Progenitor cell of endocrine pancreas (in vitro differentiated cells): ENCODE data around the gene OR10K1. TPM values are rescaled to one million over a fixed set of nuclear protein-coding genes. Genes with fewer than 3 reads are reported as not detected.

Experiments used
- DNase-seq: peaks from one replicate; pipeline ENCODE4 v3.0.0; 2021; ENCODE audit warnings: low spot score; ENCODE audit not compliant: unreplicated experiment
- H3K27ac Mint-ChIP-seq: 2 replicates; pipeline ENCODE4 v1.8.0; 2021; ENCODE audit warnings: mild to moderate bottlenecking, moderate library complexity, mixed read lengths
- H3K27me3 Mint-ChIP-seq: 2 replicates; pipeline ENCODE4 v1.8.0; 2021; ENCODE audit warnings: mixed read lengths
- H3K36me3 Mint-ChIP-seq: 2 replicates; pipeline ENCODE4 v1.8.0; 2022; ENCODE audit warnings: mixed read lengths; ENCODE audit not compliant: insufficient read depth
- H3K4me1 Mint-ChIP-seq: 2 replicates; pipeline ENCODE4 v1.8.0; 2021; ENCODE audit warnings: low read depth, mixed read lengths
- H3K4me3 Mint-ChIP-seq: 2 replicates; pipeline ENCODE4 v1.8.0; 2021; ENCODE audit warnings: low read depth, mild to moderate bottlenecking, moderate library complexity, mixed read lengths
- H3K9me3 Mint-ChIP-seq: 2 replicates; pipeline ENCODE4 v1.8.0; 2021; ENCODE audit warnings: low read depth, mixed read lengths
- CTCF ChIP-seq: fragments of 200-600 bp; sonication (generic); IDR thresholded peaks from one replicate; pipeline ENCODE4 v1.5.0; 2021; ENCODE audit warnings: antibody characterized with exemption, mild to moderate bottlenecking; ENCODE audit not compliant: unreplicated experiment
- long read RNA-seq: library from polyadenylated mRNA; unstranded; transcript quantifications from one replicate; pipeline ENCODE4 v2.0.0, GENCODE V29; 2020
- total RNA-seq: library from RNA; stranded (reverse); gene quantifications from 2 replicates; pipeline ENCODE4 v1.2.1, GENCODE V29; 2021

The OR10K1 gene
- 0.07 TPM in 1 of 2 replicates, not detected in the other for total RNA-seq
- long read RNA-seq: 0 reads

GRCh38 chr1:158461534-158461933, at the start of gene OR10K1:
Gene OR10K1 (plus strand): TSS chr1:158461834. CDS start chr1:158465562, 3,728 bp downstream.
- H3K36me3 Mint-ChIP-seq: no peaks in the 10 kb centered on the region
- no peak within 1 kb of the TSS for H3K27ac Mint-ChIP-seq
- no peak for TF ChIP-seq CTCF
- DNase-seq: no peak
- no peak within 1 kb of the TSS for H3K4me3 Mint-ChIP-seq
- H3K27me3 Mint-ChIP-seq: peaks cover 3% of the 10 kb centered on the region
- H3K9me3 Mint-ChIP-seq: no peaks in the 10 kb centered on the region
- H3K4me1 Mint-ChIP-seq: no peaks in the 10 kb centered on the region

- Mint-ChIP-seq H3K27ac (no peak overlapping the region), H3K27me3 (no peaks in the 10 kb centered on the region), H3K4me3 (no peak overlapping the region), H3K4me1 (no peaks in the 10 kb centered on the region), H3K9me3 (no peaks in the 10 kb centered on the region), H3K36me3 (no peaks in the 10 kb centered on the region)
- TF ChIP-seq CTCF: no peak
- no peak for DNase-seq
Observed at GRCh38 chr1:158414651-158415345, 46.8 kb upstream of the OR10K1 start.

- DNase-seq: no peak
- Mint-ChIP-seq H3K4me1 (no peaks in the 10 kb centered on the region), H3K27me3 (no peaks in the 10 kb centered on the region), H3K9me3 (no peaks in the 10 kb centered on the region), H3K27ac (no peak overlapping the region), H3K36me3 (no peaks in the 10 kb centered on the region), H3K4me3 (no peak overlapping the region)
- TF ChIP-seq CTCF: no peak
Observed at GRCh38 chr1:158417586-158417985, 44.0 kb upstream of the OR10K1 start.

GRCh38 chr1:158422212-158422611, 39.4 kb upstream of the OR10K1 start:
- Mint-ChIP-seq H3K27me3 (no peaks in the 10 kb centered on the region), H3K9me3 (no peaks in the 10 kb centered on the region), H3K4me3 (no peak overlapping the region), H3K27ac (no peak overlapping the region), H3K36me3 (no peaks in the 10 kb centered on the region), H3K4me1 (no peaks in the 10 kb centered on the region)
- DNase-seq: no peak
- TF ChIP-seq CTCF: no peak

GRCh38 chr1:158425027-158425426, 36.6 kb upstream of the OR10K1 start:
- H3K36me3 Mint-ChIP-seq: no peaks in the 10 kb centered on the region
- no peak for DNase-seq
- TF ChIP-seq CTCF: no peak
- no peak overlapping the region for H3K27ac Mint-ChIP-seq
- no peaks in the 10 kb centered on the region for H3K27me3 Mint-ChIP-seq
- H3K9me3 Mint-ChIP-seq: peaks cover 5% of the 10 kb centered on the region
- no peaks in the 10 kb centered on the region for H3K4me1 Mint-ChIP-seq
- H3K4me3 Mint-ChIP-seq: no peak overlapping the region
